Ovary (tissue), 3 donors: ENCODE results near the gene MX2.

ENCODE experiments used
- POLR2A ChIP-seq: fragments of 450-650 bp; IDR thresholded peaks from one replicate; pipeline ENCODE4 v1.6.1; 2017; ENCODE audit warnings: antibody characterized with exemption, mild to moderate bottlenecking, moderate library complexity
- TF ChIP-seq, protein P1 (sequence below), 3 donors: fragments of 450-650 bp in 2 of 3; fragments of 200-600 bp in 1 of 3; IDR thresholded peaks; one replicate each; pipeline versions ENCODE4 v1.5.1 to v1.8.0; 2016 to 2022; ENCODE audit warnings: antibody characterized with exemption in 3 of 3, mild to moderate bottlenecking in 1 of 3
- donor health status: DM: no; HTN: no; CAD: no.

GRCh38 chr21:41451753-41452676 is 90.2 kb downstream of the MX2 start:
- TF ChIP-seq POLR2A: no peak
- TF ChIP-seq, protein P1, sequence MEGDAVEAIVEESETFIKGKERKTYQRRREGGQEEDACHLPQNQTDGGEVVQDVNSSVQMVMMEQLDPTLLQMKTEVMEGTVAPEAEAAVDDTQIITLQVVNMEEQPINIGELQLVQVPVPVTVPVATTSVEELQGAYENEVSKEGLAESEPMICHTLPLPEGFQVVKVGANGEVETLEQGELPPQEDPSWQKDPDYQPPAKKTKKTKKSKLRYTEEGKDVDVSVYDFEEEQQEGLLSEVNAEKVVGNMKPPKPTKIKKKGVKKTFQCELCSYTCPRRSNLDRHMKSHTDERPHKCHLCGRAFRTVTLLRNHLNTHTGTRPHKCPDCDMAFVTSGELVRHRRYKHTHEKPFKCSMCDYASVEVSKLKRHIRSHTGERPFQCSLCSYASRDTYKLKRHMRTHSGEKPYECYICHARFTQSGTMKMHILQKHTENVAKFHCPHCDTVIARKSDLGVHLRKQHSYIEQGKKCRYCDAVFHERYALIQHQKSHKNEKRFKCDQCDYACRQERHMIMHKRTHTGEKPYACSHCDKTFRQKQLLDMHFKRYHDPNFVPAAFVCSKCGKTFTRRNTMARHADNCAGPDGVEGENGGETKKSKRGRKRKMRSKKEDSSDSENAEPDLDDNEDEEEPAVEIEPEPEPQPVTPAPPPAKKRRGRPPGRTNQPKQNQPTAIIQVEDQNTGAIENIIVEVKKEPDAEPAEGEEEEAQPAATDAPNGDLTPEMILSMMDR (IDR thresholded peaks at IDR 0.05): no peak
